HepG2 (cell line): ENCODE data around the gene CCS. TPM values are rescaled to one million over a fixed set of nuclear protein-coding genes. Genes with fewer than 3 reads are reported as not detected.

Experiments
- ATAC-seq: fragments of 200-7000 bp; cut with Tn5 transposase; 3 replicates; pipeline ENCODE4 v1.9.1; 2020; ENCODE audit warnings: mild to moderate bottlenecking, moderate library complexity
- BruUV-seq: library from RNA; stranded (reverse); fragments of 400-500 nt; replicated peaks from 2 replicates; lab custom pipeline; 2021; lab: Mats Ljungman, UMichigan
- CTCF ChIA-PET: fragments of 300-600 bp; formaldehyde crosslinking; extraction: SDS; loops from one replicate; lab custom pipeline; 2021; ENCODE audit warnings: low total read pairs, inconsistent platforms, low intra/inter-chr PET ratio; lab: Yijun Ruan, JAX
- POLR2A ChIA-PET: fragments of 350-600 bp; sonication (Branson Sonifier 250); formaldehyde crosslinking; loops from one replicate; lab custom pipeline; 2020; ENCODE audit warnings: antibody characterized with exemption, inconsistent platforms; lab: Yijun Ruan, JAX
- DNase-seq: peaks from one replicate; pipeline ENCODE4 v3.0.0-alpha.2; 2015; ENCODE audit warnings: low spot score
- FAIRE-seq: peaks from 3 replicates; lab custom pipeline; 2011; peaks lifted over from hg19 to GRCh38; lab: Jason Lieb, UNC
- H2AFZ ChIP-seq: one replicate; pipeline ENCODE4 v1.6.1; 2011; ENCODE audit warnings: low read length, inconsistent platforms
- H3K27ac ChIP-seq: fragments of 300-600 bp; 3 replicates; pipeline ENCODE4 v1.8.0; 2011; ENCODE audit warnings: mixed run types, mild to moderate bottlenecking, mixed read lengths, low read length, inconsistent platforms; ENCODE audit not compliant: insufficient read depth; ENCODE audit errors: extremely low read length
- H3K27me3 ChIP-seq, 2 experiments: fragments of 200-600 bp in 1 of 2; 2 replicates in 1 of 2; 3 replicates in 1 of 2; pipeline versions ENCODE4 v1.6.0 to v1.8.0; 2011; ENCODE audit warnings: low read length in 2 of 2, mild to moderate bottlenecking in 2 of 2, moderate library complexity in 2 of 2, inconsistent platforms in 1 of 2; ENCODE audit not compliant: insufficient read depth in 2 of 2, control insufficient read depth in 1 of 2
- H3K36me3 ChIP-seq, 2 experiments: fragments of 200-600 bp in 1 of 2; replicated peaks in 1 of 2; 2 replicates in 1 of 2; 3 replicates in 1 of 2; pipeline versions ENCODE4 v1.5.1 to v1.8.0; 2011; ENCODE audit warnings: low read length in 2 of 2, inconsistent platforms in 1 of 2; ENCODE audit not compliant: insufficient read depth in 2 of 2, control insufficient read depth in 1 of 2
- H3K4me1 ChIP-seq: 2 replicates; pipeline ENCODE4 v1.5.1; 2012; ENCODE audit warnings: low read length, inconsistent platforms; ENCODE audit not compliant: insufficient read depth
- H3K4me2 ChIP-seq: 2 replicates; pipeline ENCODE4 v1.6.0; 2011; ENCODE audit warnings: low read depth, low read length, inconsistent platforms
- H3K4me3 ChIP-seq, 3 experiments: fragments of 200-600 bp in 1 of 3; sonication (generic), shearing (Covaris generic) in 1 of 3; replicated peaks in 1 of 3; 2 replicates each; pipeline ENCODE4 v1.5.1; 2011 to 2016; ENCODE audit warnings: low read length in 3 of 3, inconsistent platforms in 2 of 3, low read depth in 2 of 3, mild to moderate bottlenecking in 2 of 3, control low read depth in 1 of 3, mixed read lengths in 1 of 3; ENCODE audit not compliant: insufficient read depth in 1 of 3
- H3K79me2 ChIP-seq: one replicate; pipeline ENCODE4 v1.6.1; 2011; ENCODE audit warnings: low read length, inconsistent platforms; ENCODE audit not compliant: insufficient read depth
- H3K9ac ChIP-seq: 2 replicates; pipeline ENCODE4 v1.6.0; 2011; ENCODE audit warnings: mild to moderate bottlenecking, low read depth, low read length, inconsistent platforms; ENCODE audit not compliant: insufficient read depth
- H3K9me3 ChIP-seq: 2 replicates; pipeline ENCODE4 v1.5.1; 2012; ENCODE audit warnings: mild to moderate bottlenecking, low read length
- H4K20me1 ChIP-seq: 2 replicates; pipeline ENCODE4 v1.6.0; 2011; ENCODE audit warnings: inconsistent platforms, mild to moderate bottlenecking, low read length, moderate library complexity; ENCODE audit not compliant: insufficient read depth
- CHD4 ChIP-seq: fragments of 200-600 bp; sonication (generic); IDR thresholded peaks from 2 replicates; pipeline ENCODE4 v1.7.0; 2017; ENCODE audit warnings: mild to moderate bottlenecking, low read length, borderline replicate concordance
- EP300 ChIP-seq, 3 experiments: sonication (generic) in 1 of 3; formaldehyde crosslinking in 1 of 3; IDR thresholded peaks; 2 replicates each; pipeline versions ENCODE4 v1.5.1 to v1.6.1; 2011 to 2020; ENCODE audit warnings: low read depth in 2 of 3, low read length in 2 of 3, borderline replicate concordance in 1 of 3, improper control_type of control experiment in 1 of 3, mild to moderate bottlenecking in 1 of 3, missing genetic modification reagents in 1 of 3, moderate library complexity in 1 of 3
- SALL1 ChIP-seq: sonication (generic); formaldehyde crosslinking; IDR thresholded peaks from 2 replicates; pipeline ENCODE4 v1.8.0; 2022; ENCODE audit warnings: mild to moderate bottlenecking, missing genetic modification reagents
- WGBS: methylation state at CpG from one replicate; pipeline ENCODE4 v1.1.6; 2017; ENCODE audit warnings: low lambda C conversion rate; 5-methylcytosine and 5-hydroxymethylcytosine counted together
- in situ Hi-C: cut with HindIII; loops from 2 replicates; pipeline ENCODE4 v1.10.0; 2017; ENCODE audit warnings: low pct_unique_long_range_greater_than_20kb; ENCODE audit not compliant: extremely low pct_ligation_motif_present
- intact Hi-C: fragments of 100-400 bp; cut with micrococcal nuclease; formaldehyde crosslinking; loops from one replicate; pipeline ENCODE4 v1.10.0; 2022; ENCODE audit not compliant: unreplicated experiment
- polyA plus RNA-seq, 8 experiments: library from polyadenylated mRNA; depleted of rRNA in 3 of 8; stranded (reverse) in 7 of 8; unstranded in 1 of 8; fragments of >200 nt; fragmentation: Illumina TruSeq in 4 of 8; extraction: Trizol in 4 of 8; gene quantifications; 2 replicates each; pipeline versions ENCODE4 v1.2.1 to v1.2.3, GENCODE V29; 2011 to 2016; ENCODE audit warnings: low read depth in 4 of 8, missing spikeins in 1 of 8, mixed read lengths in 1 of 8; ENCODE audit not compliant: insufficient read depth in 1 of 8
- total RNA-seq, 5 experiments: library from RNA; depleted of rRNA; stranded (reverse); fragments of >200 nt; fragmentation: Illumina TruSeq; extraction: Trizol; gene quantifications; 2 replicates each; pipeline ENCODE4 v1.2.3, GENCODE V29; 2016; ENCODE audit warnings: low read depth in 1 of 5
- TF ChIP-seq, protein P1 (sequence below): sonication (generic); formaldehyde crosslinking; conservative IDR thresholded peaks from 2 replicates; pipeline ENCODE4 v1.8.1; 2023; ENCODE audit warnings: missing genetic modification reagents
- TF ChIP-seq, protein P2 (sequence below): IDR thresholded peaks from 2 replicates; pipeline ENCODE4 v1.6.1; 2016
- TF ChIP-seq, protein P3 (sequence below): fragments of 450-650 bp; IDR thresholded peaks from 2 replicates; pipeline ENCODE4 v1.6.1; 2017; ENCODE audit warnings: mild to moderate bottlenecking

Gene CCS
- total and polyA plus RNA-seq, 2 of the 13 experiments (the other 11 are each of a cell fraction or from before 2014, with no cell fraction given): 25.4 to 44.6 TPM

DNA sequence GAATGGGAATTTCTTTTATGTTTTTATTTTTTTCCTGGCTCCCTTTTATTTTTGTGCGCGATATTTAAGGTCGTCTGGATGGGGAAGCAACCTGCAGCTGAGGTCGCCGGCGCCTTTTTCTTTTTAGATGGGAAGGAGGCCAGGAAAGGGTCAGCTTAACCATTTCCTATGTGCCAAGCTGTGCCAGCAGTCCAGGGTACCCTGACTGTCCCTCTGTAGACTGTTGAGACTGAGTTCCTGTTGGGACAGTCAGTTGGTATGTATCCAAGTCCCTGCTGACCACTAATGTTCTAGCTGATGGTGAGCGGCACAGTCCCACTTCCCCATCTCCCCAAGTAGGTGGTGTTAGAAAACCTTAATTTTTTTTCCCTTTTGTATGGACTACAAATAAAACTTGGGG is 33.9 kb downstream of the CCS start:
- H3K4me3 ChIP-seq: no peak overlapping the region
- intact Hi-C loops: no loop called here
- H3K9ac ChIP-seq: no peak overlapping the region
- no peaks in the 10 kb centered on the region for H3K9me3 ChIP-seq
- no peak overlapping the region for H2AFZ ChIP-seq
- H3K4me1 ChIP-seq: peaks cover 18% of the 10 kb centered on the region
- H3K79me2 ChIP-seq: peaks cover 95% of the 10 kb centered on the region
- WGBS: 99% methylated on average over 6 of the region's 7 CpGs
- in situ Hi-C loops: no loop called here
- no peak for TF ChIP-seq CHD4
- TF ChIP-seq EP300 (IDR thresholded peaks at IDR 0.05; ENCODE audit: low read depth in 2 of 2, low read length in 2 of 2): no peak
- TF ChIP-seq EP300 (CRISPR knock-in tag; IDR thresholded peaks at IDR 0.05; ENCODE audit: borderline replicate concordance): no peak
- TF ChIP-seq, protein P1, sequence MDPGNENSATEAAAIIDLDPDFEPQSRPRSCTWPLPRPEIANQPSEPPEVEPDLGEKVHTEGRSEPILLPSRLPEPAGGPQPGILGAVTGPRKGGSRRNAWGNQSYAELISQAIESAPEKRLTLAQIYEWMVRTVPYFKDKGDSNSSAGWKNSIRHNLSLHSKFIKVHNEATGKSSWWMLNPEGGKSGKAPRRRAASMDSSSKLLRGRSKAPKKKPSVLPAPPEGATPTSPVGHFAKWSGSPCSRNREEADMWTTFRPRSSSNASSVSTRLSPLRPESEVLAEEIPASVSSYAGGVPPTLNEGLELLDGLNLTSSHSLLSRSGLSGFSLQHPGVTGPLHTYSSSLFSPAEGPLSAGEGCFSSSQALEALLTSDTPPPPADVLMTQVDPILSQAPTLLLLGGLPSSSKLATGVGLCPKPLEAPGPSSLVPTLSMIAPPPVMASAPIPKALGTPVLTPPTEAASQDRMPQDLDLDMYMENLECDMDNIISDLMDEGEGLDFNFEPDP (CRISPR knock-in tag): 0 out of 2 replicates have a peak, but pooled peaks have one; percentile 31
- TF ChIP-seq, protein P2, sequence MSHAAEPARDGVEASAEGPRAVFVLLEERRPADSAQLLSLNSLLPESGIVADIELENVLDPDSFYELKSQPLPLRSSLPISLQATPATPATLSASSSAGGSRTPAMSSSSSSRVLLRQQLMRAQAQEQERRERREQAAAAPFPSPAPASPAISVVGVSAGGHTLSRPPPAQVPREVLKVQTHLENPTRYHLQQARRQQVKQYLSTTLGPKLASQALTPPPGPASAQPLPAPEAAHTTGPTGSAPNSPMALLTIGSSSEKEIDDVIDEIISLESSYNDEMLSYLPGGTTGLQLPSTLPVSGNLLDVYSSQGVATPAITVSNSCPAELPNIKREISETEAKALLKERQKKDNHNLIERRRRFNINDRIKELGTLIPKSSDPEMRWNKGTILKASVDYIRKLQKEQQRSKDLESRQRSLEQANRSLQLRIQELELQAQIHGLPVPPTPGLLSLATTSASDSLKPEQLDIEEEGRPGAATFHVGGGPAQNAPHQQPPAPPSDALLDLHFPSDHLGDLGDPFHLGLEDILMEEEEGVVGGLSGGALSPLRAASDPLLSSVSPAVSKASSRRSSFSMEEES: no peak
- TF ChIP-seq, protein P3, sequence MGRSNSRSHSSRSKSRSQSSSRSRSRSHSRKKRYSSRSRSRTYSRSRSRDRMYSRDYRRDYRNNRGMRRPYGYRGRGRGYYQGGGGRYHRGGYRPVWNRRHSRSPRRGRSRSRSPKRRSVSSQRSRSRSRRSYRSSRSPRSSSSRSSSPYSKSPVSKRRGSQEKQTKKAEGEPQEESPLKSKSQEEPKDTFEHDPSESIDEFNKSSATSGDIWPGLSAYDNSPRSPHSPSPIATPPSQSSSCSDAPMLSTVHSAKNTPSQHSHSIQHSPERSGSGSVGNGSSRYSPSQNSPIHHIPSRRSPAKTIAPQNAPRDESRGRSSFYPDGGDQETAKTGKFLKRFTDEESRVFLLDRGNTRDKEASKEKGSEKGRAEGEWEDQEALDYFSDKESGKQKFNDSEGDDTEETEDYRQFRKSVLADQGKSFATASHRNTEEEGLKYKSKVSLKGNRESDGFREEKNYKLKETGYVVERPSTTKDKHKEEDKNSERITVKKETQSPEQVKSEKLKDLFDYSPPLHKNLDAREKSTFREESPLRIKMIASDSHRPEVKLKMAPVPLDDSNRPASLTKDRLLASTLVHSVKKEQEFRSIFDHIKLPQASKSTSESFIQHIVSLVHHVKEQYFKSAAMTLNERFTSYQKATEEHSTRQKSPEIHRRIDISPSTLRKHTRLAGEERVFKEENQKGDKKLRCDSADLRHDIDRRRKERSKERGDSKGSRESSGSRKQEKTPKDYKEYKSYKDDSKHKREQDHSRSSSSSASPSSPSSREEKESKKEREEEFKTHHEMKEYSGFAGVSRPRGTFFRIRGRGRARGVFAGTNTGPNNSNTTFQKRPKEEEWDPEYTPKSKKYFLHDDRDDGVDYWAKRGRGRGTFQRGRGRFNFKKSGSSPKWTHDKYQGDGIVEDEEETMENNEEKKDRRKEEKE: no peak
- no peak for TF ChIP-seq SALL1 (CRISPR knock-in tag)
- TF ChIP-seq, all 625 proteins: peak for 1
- no peaks in the 10 kb centered on the region for H3K27me3 ChIP-seq
- ChIA-PET POLR2A (interaction anchor here (1.2 to 2.8 kb wide), 2 partner anchors 11 to 34 kb away, joined by 3 to 19 read pairs; partner anchors contain the start of genes CCDC87 and RBM4), CTCF (no interaction called here)
- peaks cover 42% of the 10 kb centered on the region for H4K20me1 ChIP-seq
- H3K27ac ChIP-seq: no peak overlapping the region
- H3K4me2 ChIP-seq: no peak overlapping the region
- DNase-seq (no peak), FAIRE-seq (no peak), ATAC-seq (no peak)
- H3K36me3 ChIP-seq: peaks cover 41 to 77% of the 10 kb centered on the region in 2 experiments
- no TSS peak for BruUV-seq
